NCI-H1092 treated with DMSO at 0.1 percent for 48 hours (cell line): Measurements from ENCODE around the gene ZBTB26.
"Not testable (repeated sequence)": the region's sequence is repeated elsewhere in the genome, so short reads cannot be mapped to it uniquely, and the experiment has no call there.

ENCODE experiments used
- DNase-seq: peaks from one replicate; lab custom pipeline; 2025; lab: John Stamatoyannopoulos, UW

The ZBTB26 gene

GRCh38 chr9:122923947-122924346 is 7.4 kb downstream of the ZBTB26 start:
- DNase-seq = no peak

GRCh38 chr9:122922713-122923112 is 8.6 kb downstream of the ZBTB26 start:
- no peak for DNase-seq

GRCh38 chr9:122918310-122918709 is 13.0 kb downstream of the ZBTB26 start:
- DNase-seq = no peak

GRCh38 chr9:122912964-122913673 is 18.2 kb downstream of the ZBTB26 start, which contains the start of gene ZBTB6:
Gene ZBTB6, minus strand, starts transcription at chr9:122913323. Its CDS starts 1,251 bp downstream, at chr9:122912072.
- peak; percentile 87 for DNase-seq

GRCh38 chr9:122912671-122912963 is 18.7 kb downstream of the ZBTB26 start:
- no peak for DNase-seq

GRCh38 chr9:122906122-122906521 is 25.2 kb downstream of the ZBTB26 start:
- DNase-seq = not testable (repeated sequence)

- peak; percentile 99 for DNase-seq
Observed at GRCh38 chr9:122904823-122905710, 26.2 kb downstream of the ZBTB26 start, which contains the start of gene RC3H2. Gene RC3H2, minus strand, starts transcription at chr9:122905359. Its CDS starts 7,850 bp downstream, at chr9:122897509.

- DNase-seq = peak; percentile 46
Observed at GRCh38 chr9:122904466-122904822, 26.9 kb downstream of the ZBTB26 start.

- DNase-seq = no peak
Observed at GRCh38 chr9:122900791-122901190, 30.5 kb downstream of the ZBTB26 start.

- DNase-seq = no peak
Observed at GRCh38 chr9:122897969-122898368, 33.3 kb downstream of the ZBTB26 start.

GRCh38 chr9:122888480-122888879 is 42.8 kb downstream of the ZBTB26 start:
- DNase-seq = no peak

- DNase-seq = no peak
Observed at GRCh38 chr9:122883125-122883524, 48.2 kb downstream of the ZBTB26 start.

- DNase-seq = no peak
Observed at GRCh38 chr9:122879443-122879842, 51.9 kb downstream of the ZBTB26 start.

GRCh38 chr9:122875523-122875922 is 55.8 kb downstream of the ZBTB26 start:
- no peak for DNase-seq

GRCh38 chr9:122867276-122867675 is 64.0 kb downstream of the ZBTB26 start:
- not testable (repeated sequence) for DNase-seq

GRCh38 chr9:122866079-122866478 is 65.2 kb downstream of the ZBTB26 start:
- DNase-seq = no peak
